Smooth muscle cell (in vitro differentiated cells): Measurements from ENCODE around the gene PRUNE2. TPM values are rescaled to one million over a fixed set of nuclear protein-coding genes. Genes with fewer than 3 reads are reported as not detected.

Source experiments
- DNase-seq: peaks from one replicate; lab custom pipeline; 2025; ENCODE audit not compliant: unreplicated experiment; lab: John Stamatoyannopoulos, UW
- H2AFZ ChIP-seq: fragments of 200-600 bp; sonication (generic); 2 replicates; pipeline ENCODE4 v1.6.0; 2016; ENCODE audit warnings: antibody characterized with exemption, low read depth, mild to moderate bottlenecking
- H3F3A ChIP-seq: fragments of 200-600 bp; sonication (generic); 2 replicates; pipeline ENCODE4 v1.6.0; 2017; ENCODE audit warnings: antibody characterized with exemption, low read depth
- H3K27ac ChIP-seq: fragments of 200-600 bp; sonication (generic); 2 replicates; pipeline ENCODE4 v1.5.1; 2016; ENCODE audit warnings: low read depth, mild to moderate bottlenecking
- H3K27me3 ChIP-seq: fragments of 200-600 bp; sonication (generic); 2 replicates; pipeline ENCODE4 v1.6.1; 2016; ENCODE audit warnings: low read depth, mild to moderate bottlenecking
- H3K36me3 ChIP-seq: fragments of 200-600 bp; sonication (generic); 2 replicates; pipeline ENCODE4 v1.5.1; 2016; ENCODE audit warnings: low read depth
- H3K4me1 ChIP-seq: fragments of 200-600 bp; sonication (generic); 2 replicates; pipeline ENCODE4 v1.5.1; 2016; ENCODE audit warnings: low read depth
- H3K4me2 ChIP-seq: fragments of 200-600 bp; sonication (generic); 2 replicates; pipeline ENCODE4 v1.6.0; 2016; ENCODE audit warnings: mild to moderate bottlenecking
- H3K4me3 ChIP-seq: fragments of 200-600 bp; sonication (generic); 2 replicates; pipeline ENCODE4 v1.5.1; 2016; ENCODE audit warnings: mild to moderate bottlenecking
- H3K79me2 ChIP-seq: fragments of 200-600 bp; sonication (generic); 2 replicates; pipeline ENCODE4 v1.6.0; 2016; ENCODE audit warnings: low read depth, mild to moderate bottlenecking
- H3K9ac ChIP-seq: fragments of 200-600 bp; sonication (generic); 2 replicates; pipeline ENCODE4 v1.6.0; 2016; ENCODE audit warnings: low read depth
- H3K9me3 ChIP-seq: fragments of 200-600 bp; sonication (generic); replicated peaks from 2 replicates; pipeline ENCODE4 v1.5.1; 2016; ENCODE audit warnings: low read depth
- H4K20me1 ChIP-seq: fragments of 200-600 bp; sonication (generic); 2 replicates; pipeline ENCODE4 v1.6.0; 2016; ENCODE audit warnings: low read depth
- WGBS: methylation state at CpG from one replicate; pipeline ENCODE4 v1.1.7; 2016; ENCODE audit warnings: low lambda C conversion rate; 5-methylcytosine and 5-hydroxymethylcytosine counted together
- polyA plus RNA-seq: library from polyadenylated mRNA; unstranded; fragments of >200 nt; fragmentation: Nextera tagmentation; extraction: Ambion mirVana; gene quantifications from 2 replicates; pipeline ENCODE4 v1.2.1, GENCODE V29; 2016
- small RNA-seq: library from RNA; depleted of rRNA; stranded (forward); fragments of <200 nt; gene quantifications from one replicate; pipeline ENCODE3, GENCODE V24; 2014
- total RNA-seq: library from RNA; depleted of rRNA; stranded (reverse); fragments of >200 nt; gene quantifications from 2 replicates; pipeline ENCODE4 v1.2.3, GENCODE V29; 2014
- TF ChIP-seq, protein P1 (sequence below): fragments of 200-600 bp; sonication (generic); IDR thresholded peaks from 2 replicates; pipeline ENCODE4 v1.5.1; 2017; ENCODE audit warnings: borderline replicate concordance, mild to moderate bottlenecking, antibody characterized with exemption; ENCODE audit not compliant: insufficient read depth, poor library complexity, severe bottlenecking

PRUNE2 gene
- total and polyA plus RNA-seq, 2 experiments from 2014 or later = 0.79 to 1.9 TPM

DNA sequence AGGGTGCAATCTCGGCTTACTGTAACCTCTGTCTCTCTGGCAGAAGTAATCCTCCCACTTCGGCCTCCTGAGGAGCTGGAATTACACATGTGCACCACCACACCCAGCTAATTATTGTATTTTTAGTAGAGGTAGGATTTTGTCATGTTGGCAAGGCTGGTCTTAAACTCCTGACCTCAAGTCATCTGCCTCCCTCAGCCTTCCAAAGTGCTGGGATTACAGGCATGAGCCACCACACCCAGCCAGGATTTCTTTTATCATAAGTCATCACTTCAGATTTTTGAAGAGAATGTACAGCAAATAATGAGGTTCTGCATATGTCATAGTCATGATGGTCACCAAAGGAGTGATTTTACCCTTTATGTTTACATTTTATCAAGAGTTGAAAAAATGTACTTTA, 338.8 kb downstream of the PRUNE2 start:
- no peak overlapping the region for H3K27ac ChIP-seq
- WGBS = 88% methylated on average over 2 of the region's 2 CpGs

DNA sequence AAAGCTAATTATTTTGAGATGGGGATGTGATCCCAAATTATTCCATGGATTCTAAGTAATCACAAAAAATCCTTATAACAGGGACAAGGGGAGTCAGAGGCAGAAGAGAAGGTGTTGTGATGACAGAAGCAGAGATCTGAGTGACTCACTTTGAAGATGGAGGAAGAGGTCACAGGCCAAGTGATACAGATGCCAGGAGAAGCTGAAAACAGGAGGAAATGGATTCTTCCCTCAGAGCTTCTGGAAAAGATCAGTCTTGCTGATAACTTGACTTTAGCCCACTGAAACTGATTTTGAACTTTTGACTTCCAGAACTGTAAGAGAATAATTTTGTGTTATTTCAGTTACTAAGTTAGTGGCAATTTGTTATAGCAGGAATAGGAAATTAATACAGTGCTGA, 341.6 kb downstream of the PRUNE2 start:
- no peaks in the 10 kb centered on the region for H4K20me1 ChIP-seq
- peaks cover 18% of the 10 kb centered on the region for H3K4me1 ChIP-seq
- H3K27me3 ChIP-seq = no peaks in the 10 kb centered on the region
- no peak overlapping the region for H3K27ac ChIP-seq
- H3K4me2 ChIP-seq = no peak overlapping the region
- peaks cover 16% of the 10 kb centered on the region for H3F3A ChIP-seq
- H3K9me3 ChIP-seq = no peaks in the 10 kb centered on the region
- H3K79me2 ChIP-seq = no peaks in the 10 kb centered on the region
- H3K4me3 ChIP-seq = no peak overlapping the region
- no peak for DNase-seq
- TF ChIP-seq, protein P1, sequence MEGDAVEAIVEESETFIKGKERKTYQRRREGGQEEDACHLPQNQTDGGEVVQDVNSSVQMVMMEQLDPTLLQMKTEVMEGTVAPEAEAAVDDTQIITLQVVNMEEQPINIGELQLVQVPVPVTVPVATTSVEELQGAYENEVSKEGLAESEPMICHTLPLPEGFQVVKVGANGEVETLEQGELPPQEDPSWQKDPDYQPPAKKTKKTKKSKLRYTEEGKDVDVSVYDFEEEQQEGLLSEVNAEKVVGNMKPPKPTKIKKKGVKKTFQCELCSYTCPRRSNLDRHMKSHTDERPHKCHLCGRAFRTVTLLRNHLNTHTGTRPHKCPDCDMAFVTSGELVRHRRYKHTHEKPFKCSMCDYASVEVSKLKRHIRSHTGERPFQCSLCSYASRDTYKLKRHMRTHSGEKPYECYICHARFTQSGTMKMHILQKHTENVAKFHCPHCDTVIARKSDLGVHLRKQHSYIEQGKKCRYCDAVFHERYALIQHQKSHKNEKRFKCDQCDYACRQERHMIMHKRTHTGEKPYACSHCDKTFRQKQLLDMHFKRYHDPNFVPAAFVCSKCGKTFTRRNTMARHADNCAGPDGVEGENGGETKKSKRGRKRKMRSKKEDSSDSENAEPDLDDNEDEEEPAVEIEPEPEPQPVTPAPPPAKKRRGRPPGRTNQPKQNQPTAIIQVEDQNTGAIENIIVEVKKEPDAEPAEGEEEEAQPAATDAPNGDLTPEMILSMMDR = no peak
- no peak overlapping the region for H3K9ac ChIP-seq
- no peak overlapping the region for H2AFZ ChIP-seq
- no peaks in the 10 kb centered on the region for H3K36me3 ChIP-seq

More for the DNA sequence above, 338.8 kb downstream of the PRUNE2 start:
- Histone ChIP-seq H3K27me3 (no peaks in the 10 kb centered on the region), H3K4me1 (peaks cover 10% of the 10 kb centered on the region), H3K9me3 (no peaks in the 10 kb centered on the region), H4K20me1 (no peaks in the 10 kb centered on the region), H3F3A (peaks cover 4% of the 10 kb centered on the region), H2AFZ (no peak overlapping the region), H3K36me3 (no peaks in the 10 kb centered on the region), H3K4me3 (no peak overlapping the region), H3K9ac (no peak overlapping the region), H3K4me2 (no peak overlapping the region), H3K79me2 (no peaks in the 10 kb centered on the region)
- DNase-seq = no peak
- TF ChIP-seq, protein P1 = no peak

DNA sequence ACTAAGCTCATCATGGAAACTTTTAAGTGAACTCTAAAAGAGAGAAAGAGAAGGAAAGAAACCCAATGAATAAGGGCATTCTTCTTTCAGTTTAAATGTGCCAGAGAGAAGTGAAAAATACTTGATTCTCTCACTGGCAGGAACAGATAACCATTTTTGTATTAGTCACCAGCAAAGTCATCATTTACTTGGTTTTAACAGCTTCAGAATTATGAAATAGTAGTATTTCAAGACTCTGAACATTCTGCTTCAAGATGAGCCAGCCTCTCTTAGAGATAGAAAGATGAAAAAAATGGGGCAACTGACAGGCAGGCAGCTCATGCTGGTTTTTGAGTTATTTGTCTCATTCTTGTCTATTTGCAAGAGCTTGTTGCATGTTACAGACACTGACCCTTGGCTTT, 343.4 kb downstream of the PRUNE2 start:
- no peak for DNase-seq
- peak overlapping the region; percentile 66 for H3K27ac ChIP-seq
- no peaks in the 10 kb centered on the region for H3K9me3 ChIP-seq

DNA sequence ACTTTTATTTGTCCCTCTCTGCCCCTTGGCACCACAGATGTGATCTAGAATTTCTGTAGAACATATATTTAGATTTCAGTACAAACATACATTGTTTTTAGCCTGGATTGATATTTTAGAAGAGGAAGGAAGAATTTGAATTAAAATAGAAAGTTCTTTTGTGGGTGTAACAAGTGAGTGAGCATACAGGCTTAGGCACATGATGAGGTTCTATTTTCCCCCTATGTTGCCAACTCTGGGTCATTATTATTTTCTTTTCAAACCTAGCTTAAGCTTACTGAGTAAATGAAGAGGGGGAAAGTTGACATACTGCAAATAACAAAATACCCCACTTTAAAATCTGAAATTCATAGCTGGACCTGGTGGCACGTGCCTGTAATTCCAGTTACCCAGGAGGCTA, 344.0 kb downstream of the PRUNE2 start:
- TF ChIP-seq, protein P1 = no peak
- Histone ChIP-seq H3K36me3 (no peaks in the 10 kb centered on the region), H3K9ac (no peak overlapping the region), H3K27me3 (no peaks in the 10 kb centered on the region), H3K79me2 (no peaks in the 10 kb centered on the region), H3K27ac (peak overlapping the region; percentile 66), H3K4me3 (no peak overlapping the region), H3K9me3 (no peaks in the 10 kb centered on the region), H2AFZ (no peak overlapping the region), H3K4me2 (peak overlapping the region; percentile 53), H3F3A (peaks cover 20% of the 10 kb centered on the region), H3K4me1 (peaks cover 18% of the 10 kb centered on the region), H4K20me1 (no peaks in the 10 kb centered on the region)
- no peak for DNase-seq
- WGBS = 94% methylated on average over 1 of the region's 1 CpG

More for the DNA sequence above, 343.4 kb downstream of the PRUNE2 start:
- Histone ChIP-seq H3K4me1 (peaks cover 18% of the 10 kb centered on the region), H3K36me3 (no peaks in the 10 kb centered on the region), H2AFZ (no peak overlapping the region), H3K9ac (no peak overlapping the region), H3K27me3 (no peaks in the 10 kb centered on the region), H4K20me1 (no peaks in the 10 kb centered on the region), H3K4me3 (no peak overlapping the region), H3K79me2 (no peaks in the 10 kb centered on the region), H3F3A (peaks cover 20% of the 10 kb centered on the region), H3K4me2 (peak overlapping the region; percentile 53)
- TF ChIP-seq, protein P1 = no peak

Small RNAs within 50 kb of the gene (small RNA-seq; reads per million reads assigned to genes)
- not detected for gene AL359314.1

Other genes starting within 250 kb of the PRUNE2 start
- gene PCA3, start 141.7 kb downstream of the PRUNE2 start, total RNA-seq = not detected in 2 replicates
- gene PCA3, start 141.7 kb downstream of the PRUNE2 start, polyA plus RNA-seq = 0.30 TPM in 1 of 2 replicates, not detected in the other
- gene FOXB2, start 113.5 kb upstream of the PRUNE2 start, total RNA-seq = not detected in 2 replicates
- gene FOXB2, start 113.5 kb upstream of the PRUNE2 start, polyA plus RNA-seq = not detected in 2 replicates